Measurements from ENCODE around the gene PERM1. TPM values are rescaled to one million over a fixed set of nuclear protein-coding genes. Genes with fewer than 3 reads are reported as not detected.

Gene PERM1
- total RNA-seq, 1 donor from 2014 or later, result not detected

DNA sequence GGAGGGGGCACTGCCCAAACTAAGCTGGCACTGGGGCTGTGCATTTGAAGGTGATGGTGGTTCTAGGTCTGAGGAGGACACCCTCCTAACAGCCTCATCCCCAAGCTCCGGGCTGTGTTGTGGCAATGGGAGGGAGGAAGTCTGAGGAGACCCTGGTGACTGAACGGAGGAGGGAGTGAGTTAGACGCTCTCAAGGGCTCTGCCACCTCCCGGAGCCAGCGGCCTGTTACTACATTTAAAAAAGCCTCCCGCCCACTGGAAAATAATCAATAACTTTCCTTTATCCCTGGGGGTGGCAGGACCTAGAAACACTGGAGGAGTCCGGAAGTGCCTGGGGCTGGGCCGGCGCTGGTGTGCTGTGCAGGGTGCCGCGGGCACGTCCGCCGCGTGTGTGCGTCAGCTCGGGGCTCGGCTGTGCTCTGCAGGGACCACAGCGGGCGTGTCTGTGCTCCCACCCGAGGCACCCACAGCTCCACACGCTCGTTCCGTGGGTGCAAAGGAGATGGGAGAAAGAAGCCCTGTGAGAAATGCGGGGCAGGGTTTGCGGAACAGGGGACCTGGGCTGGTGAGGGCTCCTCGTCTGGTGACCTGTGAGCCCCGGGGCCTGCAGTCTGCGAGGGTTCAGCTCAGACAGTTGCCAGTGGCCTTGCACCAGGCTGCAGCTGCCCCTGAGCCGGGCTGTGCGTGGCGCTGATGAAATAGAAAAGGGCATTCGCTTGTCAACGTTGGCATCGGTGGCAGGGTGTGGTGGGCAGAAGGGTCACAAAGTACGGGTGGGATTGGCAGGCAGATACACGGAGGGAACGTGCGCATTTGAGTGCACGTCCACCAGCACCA is 52.9 kb downstream of the PERM1 start:
- peaks cover 61% of the 10 kb centered on the region for H3K27me3 Mint-ChIP-seq
- no peaks in the 10 kb centered on the region for H3K9me3 Mint-ChIP-seq (ENCODE audit: low read depth)
- H3K27ac Mint-ChIP-seq, result no peak overlapping the region

DNA sequence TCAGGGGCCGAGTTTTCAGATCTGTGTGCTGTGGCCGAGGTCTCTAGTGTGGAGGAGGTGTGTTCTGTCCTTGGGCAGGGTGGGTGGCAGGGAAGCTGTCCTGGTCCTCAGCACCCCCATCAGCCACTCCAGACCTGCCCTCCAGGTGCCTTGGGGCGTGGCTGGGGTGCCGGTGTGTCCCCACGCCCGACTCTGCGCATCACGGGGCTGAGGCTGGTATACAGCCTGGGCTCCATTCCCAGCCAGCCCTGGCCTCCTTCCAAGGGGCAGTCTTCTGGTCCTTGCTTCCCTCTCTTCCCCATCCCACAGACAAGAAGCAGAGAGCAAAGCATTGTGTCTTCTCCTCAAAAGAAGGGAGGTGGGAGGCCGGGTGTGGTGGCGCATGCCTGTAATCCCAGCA is 54.1 kb downstream of the PERM1 start:
- H3K9me3 Mint-ChIP-seq (ENCODE audit: low read depth), result no peaks in the 10 kb centered on the region
- no peak overlapping the region for H3K4me3 Mint-ChIP-seq (ENCODE audit: low read depth)
- no peak overlapping the region for H3K27ac Mint-ChIP-seq
- peaks cover 60% of the 10 kb centered on the region for H3K27me3 Mint-ChIP-seq
- no peaks in the 10 kb centered on the region for H3K36me3 Mint-ChIP-seq (ENCODE audit: insufficient read depth)
- TF ChIP-seq, protein P1, sequence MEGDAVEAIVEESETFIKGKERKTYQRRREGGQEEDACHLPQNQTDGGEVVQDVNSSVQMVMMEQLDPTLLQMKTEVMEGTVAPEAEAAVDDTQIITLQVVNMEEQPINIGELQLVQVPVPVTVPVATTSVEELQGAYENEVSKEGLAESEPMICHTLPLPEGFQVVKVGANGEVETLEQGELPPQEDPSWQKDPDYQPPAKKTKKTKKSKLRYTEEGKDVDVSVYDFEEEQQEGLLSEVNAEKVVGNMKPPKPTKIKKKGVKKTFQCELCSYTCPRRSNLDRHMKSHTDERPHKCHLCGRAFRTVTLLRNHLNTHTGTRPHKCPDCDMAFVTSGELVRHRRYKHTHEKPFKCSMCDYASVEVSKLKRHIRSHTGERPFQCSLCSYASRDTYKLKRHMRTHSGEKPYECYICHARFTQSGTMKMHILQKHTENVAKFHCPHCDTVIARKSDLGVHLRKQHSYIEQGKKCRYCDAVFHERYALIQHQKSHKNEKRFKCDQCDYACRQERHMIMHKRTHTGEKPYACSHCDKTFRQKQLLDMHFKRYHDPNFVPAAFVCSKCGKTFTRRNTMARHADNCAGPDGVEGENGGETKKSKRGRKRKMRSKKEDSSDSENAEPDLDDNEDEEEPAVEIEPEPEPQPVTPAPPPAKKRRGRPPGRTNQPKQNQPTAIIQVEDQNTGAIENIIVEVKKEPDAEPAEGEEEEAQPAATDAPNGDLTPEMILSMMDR (IDR thresholded peaks at IDR 0.05; ENCODE audit: unreplicated experiment), result no peak
- DNase-seq (ENCODE audit: low spot score, unreplicated experiment), result no peak
- peaks cover 5% of the 10 kb centered on the region for H3K4me1 Mint-ChIP-seq (ENCODE audit: low read depth)

More for the DNA sequence above, 52.9 kb downstream of the PERM1 start:
- peaks cover 1% of the 10 kb centered on the region for H3K4me1 Mint-ChIP-seq (ENCODE audit: low read depth)
- no peak for DNase-seq (ENCODE audit: low spot score, unreplicated experiment)
- TF ChIP-seq, protein P1 (IDR thresholded peaks at IDR 0.05; ENCODE audit: unreplicated experiment), result no peak
- H3K36me3 Mint-ChIP-seq (ENCODE audit: insufficient read depth), result no peaks in the 10 kb centered on the region
- no peak overlapping the region for H3K4me3 Mint-ChIP-seq (ENCODE audit: low read depth)

- H3K4me1 Mint-ChIP-seq (ENCODE audit: low read depth), result peaks cover 5% of the 10 kb centered on the region
- no peaks in the 10 kb centered on the region for H3K36me3 Mint-ChIP-seq (ENCODE audit: insufficient read depth)
- TF ChIP-seq, protein P1 (IDR thresholded peaks at IDR 0.05; ENCODE audit: unreplicated experiment), result no peak
Observed at GRCh38 chr1:927234-927633, 54.7 kb downstream of the PERM1 start.

DNA sequence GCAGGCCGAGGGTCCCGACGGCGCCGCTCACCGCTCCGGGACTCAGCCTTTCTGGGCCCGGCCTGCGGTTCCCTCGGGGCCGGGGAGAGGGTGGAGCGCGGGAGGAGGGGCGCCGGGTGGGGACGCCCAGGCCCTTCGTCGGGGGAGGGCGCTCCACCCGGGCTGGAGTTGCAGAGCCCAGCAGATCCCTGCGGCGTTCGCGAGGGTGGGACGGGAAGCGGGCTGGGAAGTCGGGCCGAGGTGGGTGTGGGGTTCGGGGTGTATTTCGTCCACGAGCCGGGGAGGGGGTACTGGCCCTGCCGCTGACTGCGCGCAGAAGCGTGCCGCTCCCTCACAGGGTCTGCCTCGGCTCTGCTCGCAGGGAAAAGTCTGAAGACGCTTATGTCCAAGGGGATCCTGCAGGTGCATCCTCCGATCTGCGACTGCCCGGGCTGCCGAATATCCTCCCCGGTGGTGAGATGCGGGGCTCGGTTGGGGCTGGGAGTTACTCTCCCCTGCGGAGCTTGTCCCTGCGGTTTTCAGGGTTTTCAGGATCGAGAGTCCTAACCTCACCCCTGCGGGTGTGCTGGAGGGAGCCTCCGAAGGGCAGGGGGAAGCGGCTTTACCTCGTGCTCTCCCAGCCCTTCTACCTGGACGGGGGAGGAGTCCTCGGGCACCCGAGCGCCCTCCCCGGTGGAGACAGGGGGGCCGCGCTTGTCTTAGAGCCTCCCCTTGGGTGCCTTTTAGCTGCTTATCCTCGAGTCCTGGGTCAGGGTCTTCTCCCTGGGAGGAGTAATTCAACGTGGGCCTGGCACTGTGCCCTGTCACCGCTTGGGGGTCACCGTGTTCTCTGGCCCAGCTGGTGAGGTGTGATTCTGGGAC is 56.1 kb downstream of the PERM1 start:
- Mint-ChIP-seq H3K27me3 (peaks cover 55% of the 10 kb centered on the region), H3K9me3 (ENCODE audit: low read depth) (no peaks in the 10 kb centered on the region), H3K27ac (no peak overlapping the region), H3K4me1 (ENCODE audit: low read depth) (peaks cover 10% of the 10 kb centered on the region), H3K36me3 (ENCODE audit: insufficient read depth) (peaks cover 3% of the 10 kb centered on the region), H3K4me3 (ENCODE audit: low read depth) (peak overlapping the region; percentile 65)
- TF ChIP-seq, protein P1 (IDR thresholded peaks at IDR 0.05; ENCODE audit: unreplicated experiment), result no peak
- DNase-seq (ENCODE audit: low spot score, unreplicated experiment), result no peak

More at GRCh38 chr1:927234-927633, 54.7 kb downstream of the PERM1 start:
- Mint-ChIP-seq H3K27me3 (peaks cover 58% of the 10 kb centered on the region), H3K27ac (no peak overlapping the region), H3K4me3 (ENCODE audit: low read depth) (no peak overlapping the region), H3K9me3 (ENCODE audit: low read depth) (no peaks in the 10 kb centered on the region)
- no peak for DNase-seq (ENCODE audit: low spot score, unreplicated experiment)

Other genes with a start within 250 kb of the PERM1 start
- gene SAMD11, start 58.2 kb downstream of the PERM1 start, total RNA-seq, result 42.9 and 53.9 TPM in 2 replicates
- 71.9 and 78.2 TPM in 2 replicates for gene NOC2L, start 22.8 kb downstream of the PERM1 start, total RNA-seq
- gene KLHL17, start 21.5 kb downstream of the PERM1 start, total RNA-seq, result 45.3 and 47.5 TPM in 2 replicates
- gene PLEKHN1, start 15.6 kb downstream of the PERM1 start, total RNA-seq, result 1.1 and 1.9 TPM in 2 replicates
- gene HES4, start 18.0 kb upstream of the PERM1 start, total RNA-seq, result 83.8 and 87.4 TPM in 2 replicates
- 13.6 and 14.3 TPM in 2 replicates for gene ISG15, start 31.4 kb upstream of the PERM1 start, total RNA-seq
- 330 and 335 TPM in 2 replicates for gene AGRN, start 38.0 kb upstream of the PERM1 start, total RNA-seq
- gene RNF223, start 92.2 kb upstream of the PERM1 start, total RNA-seq, result not detected in 2 replicates
- 21.3 and 23.2 TPM in 2 replicates for gene C1orf159, start 134.0 kb upstream of the PERM1 start, total RNA-seq
- 5.0 and 5.5 TPM in 2 replicates for gene TTLL10, start 191.8 kb upstream of the PERM1 start, total RNA-seq
- gene TNFRSF18, start 224.5 kb upstream of the PERM1 start, total RNA-seq, result 0.48 TPM in 1 of 2 replicates, not detected in the other
- 0.33 and 0.38 TPM in 2 replicates for gene TNFRSF4, start 232.1 kb upstream of the PERM1 start, total RNA-seq
- gene SDF4, start 249.9 kb upstream of the PERM1 start, total RNA-seq, result 103 and 107 TPM in 2 replicates